HEK293T (cell line): ENCODE measurements around the gene SUN1.
"Not testable (repeated sequence)": the region's sequence is repeated elsewhere in the genome, so short reads cannot be mapped to it uniquely, and the experiment has no call there.

Source experiments
- ARNT ChIP-seq: fragments of 450-650 bp; IDR thresholded peaks from 2 replicates; pipeline ENCODE4 v1.6.1; 2017; ENCODE audit warnings: mild to moderate bottlenecking
- BHLHE40 ChIP-seq: fragments of 450-650 bp; IDR thresholded peaks from 2 replicates; pipeline ENCODE4 v1.6.1; 2016; ENCODE audit warnings: mild to moderate bottlenecking, moderate library complexity, borderline replicate concordance
- FOXA1 ChIP-seq: fragments of 450-650 bp; IDR thresholded peaks from 2 replicates; pipeline ENCODE4 v1.6.1; 2016; ENCODE audit warnings: mild to moderate bottlenecking
- FOXK2 ChIP-seq: fragments of 450-650 bp; IDR thresholded peaks from 2 replicates; pipeline ENCODE4 v1.6.1; 2016; ENCODE audit warnings: mild to moderate bottlenecking
- FOXM1 ChIP-seq: fragments of 450-650 bp; IDR thresholded peaks from 2 replicates; pipeline ENCODE4 v1.6.1; 2017; ENCODE audit warnings: mild to moderate bottlenecking, borderline replicate concordance
- HDGF ChIP-seq: fragments of 450-650 bp; IDR thresholded peaks from 2 replicates; pipeline ENCODE4 v1.6.1; 2017; ENCODE audit warnings: antibody characterized with exemption, borderline replicate concordance
- SP1 ChIP-seq: fragments of 450-650 bp; IDR thresholded peaks from 2 replicates; pipeline ENCODE4 v1.6.1; 2017
- SUZ12 ChIP-seq: fragments of 450-650 bp; IDR thresholded peaks from 2 replicates; pipeline ENCODE4 v1.6.1; 2016; ENCODE audit warnings: mild to moderate bottlenecking
- TARDBP ChIP-seq: fragments of 450-650 bp; IDR thresholded peaks from 2 replicates; pipeline ENCODE4 v1.6.1; 2016
- TF ChIP-seq, protein P1 (sequence below): fragments of 450-650 bp; IDR thresholded peaks from 2 replicates; pipeline ENCODE4 v1.6.1; 2016

DNA sequence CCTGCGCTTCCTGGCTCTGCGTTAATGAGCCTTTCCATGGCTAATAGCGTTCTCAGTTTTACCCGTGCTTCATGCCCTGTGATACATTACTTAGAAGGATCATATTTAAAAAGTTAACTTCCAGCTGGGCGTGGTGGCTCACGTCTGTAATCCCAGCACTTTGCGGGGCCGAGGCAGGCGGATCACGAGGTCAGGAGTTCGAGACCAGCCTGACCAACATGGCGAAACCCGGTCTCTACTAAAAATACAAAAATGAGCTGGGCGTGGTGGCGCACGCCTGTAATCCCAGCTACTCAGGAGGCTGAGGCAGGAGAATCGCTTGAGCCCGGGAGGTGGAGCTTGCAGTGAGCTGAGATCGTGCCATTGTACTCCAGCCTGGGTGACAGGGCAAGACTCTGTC lies 40.4 kb downstream of the SUN1 start:
- TF ChIP-seq, protein P1, sequence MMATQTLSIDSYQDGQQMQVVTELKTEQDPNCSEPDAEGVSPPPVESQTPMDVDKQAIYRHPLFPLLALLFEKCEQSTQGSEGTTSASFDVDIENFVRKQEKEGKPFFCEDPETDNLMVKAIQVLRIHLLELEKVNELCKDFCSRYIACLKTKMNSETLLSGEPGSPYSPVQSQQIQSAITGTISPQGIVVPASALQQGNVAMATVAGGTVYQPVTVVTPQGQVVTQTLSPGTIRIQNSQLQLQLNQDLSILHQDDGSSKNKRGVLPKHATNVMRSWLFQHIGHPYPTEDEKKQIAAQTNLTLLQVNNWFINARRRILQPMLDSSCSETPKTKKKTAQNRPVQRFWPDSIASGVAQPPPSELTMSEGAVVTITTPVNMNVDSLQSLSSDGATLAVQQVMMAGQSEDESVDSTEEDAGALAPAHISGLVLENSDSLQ = not testable (repeated sequence)
- not testable (repeated sequence) for TF ChIP-seq SUZ12, ARNT, TARDBP, BHLHE40, FOXM1, FOXK2, SP1, FOXA1, HDGF
